ENCODE data around the gene IL18RAP. TPM values are rescaled to one million over a fixed set of nuclear protein-coding genes. Genes with fewer than 3 reads are reported as not detected.

Gene IL18RAP
- total RNA-seq, 1 experiment from 2014 or later = not detected

DNA sequence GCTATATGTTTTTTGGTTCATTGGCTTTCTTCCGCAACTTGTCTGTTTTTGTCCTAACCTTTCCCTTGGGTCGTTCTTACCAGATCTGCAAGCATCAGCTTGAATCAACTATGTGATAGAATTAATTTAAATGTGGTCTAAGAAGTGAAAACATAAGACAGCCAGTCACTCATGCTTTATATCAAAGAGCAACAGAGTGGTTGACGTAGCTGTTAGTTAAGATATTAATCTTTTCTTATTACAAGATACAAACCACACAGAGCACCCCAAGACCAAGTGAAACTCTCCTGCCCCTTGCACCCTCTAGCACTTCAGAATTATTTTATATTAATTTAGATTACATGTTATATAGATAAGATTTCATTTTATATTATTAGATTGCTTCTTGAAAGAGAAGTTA, 15.2 kb downstream of the IL18RAP start:
- H3K27me3 ChIP-seq (replicated peaks; ENCODE audit: insufficient read depth, low read depth, low read length, poor library complexity) = peaks cover 39% of the 10 kb centered on the region
- no peak for DNase-seq (ENCODE audit: low spot score)
- no TSS peak for BruUV-seq (replicated peaks)
- H3K27ac ChIP-seq (ENCODE audit: low read depth, low read length, poor library complexity, severe bottlenecking) = no peak overlapping the region
- H3K4me3 ChIP-seq (ENCODE audit: low read depth, low read length, poor library complexity, severe bottlenecking) = no peak overlapping the region
- no peaks in the 10 kb centered on the region for H3K4me1 ChIP-seq (ENCODE audit: insufficient read depth, low read length, poor library complexity, severe bottlenecking)
- CTCF ChIA-PET = no interaction called here
- intact Hi-C loops (cut with micrococcal nuclease; ENCODE audit: unreplicated experiment) = no loop called here
- POLR2A ChIA-PET (ENCODE audit: low non-redundant PET) = no interaction called here
- TF ChIP-seq, protein P1, sequence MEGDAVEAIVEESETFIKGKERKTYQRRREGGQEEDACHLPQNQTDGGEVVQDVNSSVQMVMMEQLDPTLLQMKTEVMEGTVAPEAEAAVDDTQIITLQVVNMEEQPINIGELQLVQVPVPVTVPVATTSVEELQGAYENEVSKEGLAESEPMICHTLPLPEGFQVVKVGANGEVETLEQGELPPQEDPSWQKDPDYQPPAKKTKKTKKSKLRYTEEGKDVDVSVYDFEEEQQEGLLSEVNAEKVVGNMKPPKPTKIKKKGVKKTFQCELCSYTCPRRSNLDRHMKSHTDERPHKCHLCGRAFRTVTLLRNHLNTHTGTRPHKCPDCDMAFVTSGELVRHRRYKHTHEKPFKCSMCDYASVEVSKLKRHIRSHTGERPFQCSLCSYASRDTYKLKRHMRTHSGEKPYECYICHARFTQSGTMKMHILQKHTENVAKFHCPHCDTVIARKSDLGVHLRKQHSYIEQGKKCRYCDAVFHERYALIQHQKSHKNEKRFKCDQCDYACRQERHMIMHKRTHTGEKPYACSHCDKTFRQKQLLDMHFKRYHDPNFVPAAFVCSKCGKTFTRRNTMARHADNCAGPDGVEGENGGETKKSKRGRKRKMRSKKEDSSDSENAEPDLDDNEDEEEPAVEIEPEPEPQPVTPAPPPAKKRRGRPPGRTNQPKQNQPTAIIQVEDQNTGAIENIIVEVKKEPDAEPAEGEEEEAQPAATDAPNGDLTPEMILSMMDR (conservative IDR thresholded peaks at IDR 0.05; ENCODE audit: low read depth, low read length) = no peak
- no peak for TF ChIP-seq EZH2 (IDR thresholded peaks at IDR 0.05; ENCODE audit: borderline replicate concordance, low read depth, low read length, poor library complexity, severe bottlenecking)
- H3K36me3 ChIP-seq (ENCODE audit: insufficient read depth, low read length, poor library complexity, severe bottlenecking) = no peaks in the 10 kb centered on the region
- H3K9me3 ChIP-seq (ENCODE audit: low read depth, low read length, poor library complexity, severe bottlenecking) = no peaks in the 10 kb centered on the region

DNA sequence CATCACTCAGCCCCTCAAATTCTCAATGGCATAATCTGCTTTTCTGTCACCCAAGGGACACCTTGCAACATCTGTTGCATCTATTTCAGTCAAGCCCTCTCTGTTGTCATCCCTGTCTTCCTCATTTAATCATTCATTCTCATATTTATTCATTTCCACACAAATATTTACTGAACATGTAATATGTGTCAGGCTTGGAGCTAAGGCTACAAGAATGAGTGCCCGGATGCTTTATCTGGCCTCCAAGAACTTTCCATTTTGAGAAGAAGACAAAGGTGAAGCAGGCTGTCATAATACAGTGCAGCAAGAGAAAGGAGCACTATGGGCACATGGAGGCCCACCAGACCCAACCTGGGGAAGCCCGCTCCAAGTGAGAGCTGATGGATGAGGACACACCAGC, 15.6 kb downstream of the IL18RAP start:
- intact Hi-C loops (cut with micrococcal nuclease; ENCODE audit: unreplicated experiment) = no loop called here
- no TSS peak for BruUV-seq (replicated peaks)

DNA sequence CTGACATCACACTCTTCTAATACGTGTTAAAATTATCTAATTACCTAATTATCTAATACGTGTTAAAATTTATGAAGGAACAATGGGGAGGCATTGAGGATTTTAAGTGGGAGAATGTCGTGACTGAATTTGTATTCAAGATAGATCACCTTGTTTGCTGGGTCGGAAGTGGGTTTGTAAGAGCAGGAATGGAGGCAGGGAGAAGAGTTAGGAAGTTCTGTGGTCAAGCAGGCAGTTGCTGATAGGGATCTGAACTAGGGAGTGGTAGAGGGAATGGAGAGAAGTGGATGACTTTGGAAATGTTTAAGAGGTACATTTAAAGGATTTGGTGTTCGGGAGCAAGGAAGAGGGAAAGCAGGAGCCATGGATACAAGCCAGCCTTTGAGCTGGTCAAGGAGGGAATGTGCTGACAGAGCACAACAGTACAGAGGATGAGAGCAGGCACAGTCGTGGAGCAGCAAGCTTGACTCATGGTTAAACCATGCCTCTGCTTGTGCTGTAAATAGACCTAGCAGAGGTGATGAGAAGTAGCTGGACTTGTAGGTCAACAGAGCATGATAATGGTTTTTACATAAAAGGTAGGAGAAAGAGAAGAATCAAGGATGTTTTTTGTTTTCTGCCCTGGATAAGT, 16.2 kb downstream of the IL18RAP start:
- ChIA-PET POLR2A (ENCODE audit: low non-redundant PET) (no interaction called here), CTCF (no interaction called here)
- intact Hi-C loops (cut with micrococcal nuclease; ENCODE audit: unreplicated experiment) = no loop called here
- H3K27me3 ChIP-seq (replicated peaks; ENCODE audit: insufficient read depth, low read depth, low read length, poor library complexity) = peaks cover 39% of the 10 kb centered on the region
- H3K4me3 ChIP-seq (ENCODE audit: low read depth, low read length, poor library complexity, severe bottlenecking) = no peak overlapping the region
- no peaks in the 10 kb centered on the region for H3K36me3 ChIP-seq (ENCODE audit: insufficient read depth, low read length, poor library complexity, severe bottlenecking)
- DNase-seq (ENCODE audit: low spot score) = no peak
- no peak overlapping the region for H3K27ac ChIP-seq (ENCODE audit: low read depth, low read length, poor library complexity, severe bottlenecking)
- H3K9me3 ChIP-seq (ENCODE audit: low read depth, low read length, poor library complexity, severe bottlenecking) = no peaks in the 10 kb centered on the region
- TF ChIP-seq EZH2 (IDR thresholded peaks at IDR 0.05; ENCODE audit: borderline replicate concordance, low read depth, low read length, poor library complexity, severe bottlenecking) = no peak
- TF ChIP-seq, protein P1 (conservative IDR thresholded peaks at IDR 0.05; ENCODE audit: low read depth, low read length) = no peak
- BruUV-seq (replicated peaks) = no TSS peak
- no peaks in the 10 kb centered on the region for H3K4me1 ChIP-seq (ENCODE audit: insufficient read depth, low read length, poor library complexity, severe bottlenecking)

More for the DNA sequence above, 15.6 kb downstream of the IL18RAP start:
- ChIA-PET POLR2A (ENCODE audit: low non-redundant PET) (no interaction called here), CTCF (no interaction called here)
- no peaks in the 10 kb centered on the region for H3K9me3 ChIP-seq (ENCODE audit: low read depth, low read length, poor library complexity, severe bottlenecking)
- H3K4me1 ChIP-seq (ENCODE audit: insufficient read depth, low read length, poor library complexity, severe bottlenecking) = no peaks in the 10 kb centered on the region
- DNase-seq (ENCODE audit: low spot score) = no peak
- H3K36me3 ChIP-seq (ENCODE audit: insufficient read depth, low read length, poor library complexity, severe bottlenecking) = no peaks in the 10 kb centered on the region
- TF ChIP-seq EZH2 (IDR thresholded peaks at IDR 0.05; ENCODE audit: borderline replicate concordance, low read depth, low read length, poor library complexity, severe bottlenecking) = no peak
- TF ChIP-seq, protein P1 (conservative IDR thresholded peaks at IDR 0.05; ENCODE audit: low read depth, low read length) = no peak
- H3K27ac ChIP-seq (ENCODE audit: low read depth, low read length, poor library complexity, severe bottlenecking) = no peak overlapping the region
- no peak overlapping the region for H3K4me3 ChIP-seq (ENCODE audit: low read depth, low read length, poor library complexity, severe bottlenecking)
- peaks cover 39% of the 10 kb centered on the region for H3K27me3 ChIP-seq (replicated peaks; ENCODE audit: insufficient read depth, low read depth, low read length, poor library complexity)
